ENCODE measurements around the gene MROH9. TPM values are rescaled to one million over a fixed set of nuclear protein-coding genes. Genes with fewer than 3 reads are reported as not detected.
"Not testable (repeated sequence)": the region's sequence is repeated elsewhere in the genome, so short reads cannot be mapped to it uniquely, and the experiment has no call there.

MROH9 gene
- total RNA-seq, 4 donors from 2014 or later, result 0.69 TPM; not detected in 3

DNA sequence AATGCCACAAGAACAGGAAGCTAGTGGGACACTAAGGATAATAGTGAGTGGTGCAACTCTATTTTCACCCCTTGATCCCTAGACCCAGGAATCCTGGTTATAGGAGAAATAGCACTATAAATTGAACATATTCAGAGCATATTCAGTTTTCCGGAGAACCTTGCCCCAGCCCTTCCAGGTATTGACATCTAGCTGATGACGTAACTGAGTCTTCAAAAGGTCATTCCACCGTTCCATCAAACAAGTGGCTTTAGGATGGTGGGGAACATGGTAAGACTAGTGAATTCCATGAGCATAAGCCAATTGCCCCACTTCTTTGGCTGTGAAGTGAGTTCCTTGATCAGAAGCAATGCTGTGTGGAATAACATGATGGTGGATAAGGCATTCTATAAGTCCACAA is 2.9 kb downstream of the MROH9 start:
- H3K27ac ChIP-seq, result no peak overlapping the region
- H3K4me1 ChIP-seq, result no peaks in the 10 kb centered on the region
- H3K4me3 ChIP-seq, result no peak overlapping the region
- intact Hi-C loops (cut with DNase I; ENCODE audit: low total_unique reads), result no loop called here
- no peaks in the 10 kb centered on the region for H3K36me3 ChIP-seq
- DNase-seq, result no peak
- no peaks in the 10 kb centered on the region for H3K9me3 ChIP-seq
- no peak for TF ChIP-seq POLR2A (IDR thresholded peaks at IDR 0.05)
- TF ChIP-seq, protein P1, sequence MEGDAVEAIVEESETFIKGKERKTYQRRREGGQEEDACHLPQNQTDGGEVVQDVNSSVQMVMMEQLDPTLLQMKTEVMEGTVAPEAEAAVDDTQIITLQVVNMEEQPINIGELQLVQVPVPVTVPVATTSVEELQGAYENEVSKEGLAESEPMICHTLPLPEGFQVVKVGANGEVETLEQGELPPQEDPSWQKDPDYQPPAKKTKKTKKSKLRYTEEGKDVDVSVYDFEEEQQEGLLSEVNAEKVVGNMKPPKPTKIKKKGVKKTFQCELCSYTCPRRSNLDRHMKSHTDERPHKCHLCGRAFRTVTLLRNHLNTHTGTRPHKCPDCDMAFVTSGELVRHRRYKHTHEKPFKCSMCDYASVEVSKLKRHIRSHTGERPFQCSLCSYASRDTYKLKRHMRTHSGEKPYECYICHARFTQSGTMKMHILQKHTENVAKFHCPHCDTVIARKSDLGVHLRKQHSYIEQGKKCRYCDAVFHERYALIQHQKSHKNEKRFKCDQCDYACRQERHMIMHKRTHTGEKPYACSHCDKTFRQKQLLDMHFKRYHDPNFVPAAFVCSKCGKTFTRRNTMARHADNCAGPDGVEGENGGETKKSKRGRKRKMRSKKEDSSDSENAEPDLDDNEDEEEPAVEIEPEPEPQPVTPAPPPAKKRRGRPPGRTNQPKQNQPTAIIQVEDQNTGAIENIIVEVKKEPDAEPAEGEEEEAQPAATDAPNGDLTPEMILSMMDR (IDR thresholded peaks at IDR 0.05), result no peak
- no peaks in the 10 kb centered on the region for H3K27me3 ChIP-seq

DNA sequence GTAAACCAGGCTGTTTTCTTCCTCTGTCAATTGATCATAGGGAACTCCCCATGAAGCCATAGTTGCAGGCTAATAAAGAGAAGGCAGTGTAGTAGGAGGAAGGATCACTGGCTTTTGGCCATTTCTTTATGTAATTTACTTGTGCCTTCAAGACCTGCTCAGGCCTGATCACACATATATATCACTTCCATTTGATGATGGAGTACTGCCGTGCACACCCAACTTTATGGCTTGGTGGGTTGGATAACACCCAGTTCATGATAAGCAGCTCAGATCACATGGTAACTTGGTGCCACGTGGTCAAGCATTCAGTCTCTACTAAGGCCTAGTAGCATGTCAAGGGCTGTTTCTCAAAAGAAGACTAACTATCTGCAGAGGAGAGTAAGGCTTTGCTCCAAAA is 4.1 kb downstream of the MROH9 start:
- no peak overlapping the region for H3K4me3 ChIP-seq
- H3K9me3 ChIP-seq, result no peaks in the 10 kb centered on the region
- H3K27ac ChIP-seq, result no peak overlapping the region
- no peaks in the 10 kb centered on the region for H3K27me3 ChIP-seq
- no peaks in the 10 kb centered on the region for H3K4me1 ChIP-seq
- DNase-seq, result no peak
- TF ChIP-seq, protein P1 (IDR thresholded peaks at IDR 0.05), result no peak
- intact Hi-C loops (cut with DNase I; ENCODE audit: low total_unique reads), result no loop called here
- H3K36me3 ChIP-seq, result no peaks in the 10 kb centered on the region

DNA sequence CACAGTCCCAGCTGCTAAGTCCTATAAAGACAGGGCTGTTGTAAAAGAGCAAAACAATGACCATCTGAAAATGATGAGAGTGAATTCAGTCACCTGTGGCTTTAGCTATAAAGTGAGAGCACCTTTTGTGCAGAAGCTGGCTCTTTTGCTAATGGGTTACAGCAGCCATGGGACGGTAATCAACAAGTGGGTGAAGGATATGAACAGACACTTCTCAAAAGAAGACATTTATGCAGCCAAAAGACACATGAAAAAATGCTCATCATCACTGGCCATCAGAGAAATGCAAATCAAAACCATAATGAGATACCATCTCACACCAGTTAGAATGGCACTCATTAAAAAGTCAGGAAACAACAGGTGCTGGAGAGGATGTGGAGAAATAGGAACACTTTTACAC is 16.4 kb downstream of the MROH9 start:
- H3K36me3 ChIP-seq; H3K27ac ChIP-seq; H3K4me1 ChIP-seq; DNase-seq; H3K4me3 ChIP-seq; intact Hi-C loops (cut with DNase I; ENCODE audit: low total_unique reads); H3K9me3 ChIP-seq; H3K27me3 ChIP-seq: not testable (repeated sequence)

DNA sequence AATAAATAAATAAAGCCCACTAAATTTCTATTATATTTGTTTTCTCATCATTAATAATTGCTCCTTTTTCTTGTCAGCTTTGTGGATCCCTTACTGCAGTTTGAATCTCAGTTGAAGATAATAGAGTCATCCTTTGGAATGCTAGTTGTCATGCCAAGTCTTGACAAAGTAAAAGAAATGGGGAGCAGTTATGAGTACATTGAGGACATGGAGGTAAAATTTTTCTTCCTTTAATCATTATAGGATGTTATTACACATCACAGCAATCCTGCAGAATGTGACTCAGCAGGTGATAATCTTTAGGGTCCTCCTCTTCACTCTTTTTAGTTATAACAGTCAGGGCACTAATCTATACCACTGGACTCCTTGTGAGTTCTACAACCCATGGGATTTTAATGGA is 24.1 kb downstream of the MROH9 start:
- no peak overlapping the region for H3K4me3 ChIP-seq
- H3K4me1 ChIP-seq, result no peaks in the 10 kb centered on the region
- DNase-seq, result no peak
- no peaks in the 10 kb centered on the region for H3K36me3 ChIP-seq
- H3K27me3 ChIP-seq, result no peaks in the 10 kb centered on the region
- no peaks in the 10 kb centered on the region for H3K9me3 ChIP-seq
- intact Hi-C loops (cut with DNase I; ENCODE audit: low total_unique reads), result no loop called here
- H3K27ac ChIP-seq, result no peak overlapping the region
- TF ChIP-seq POLR2A (IDR thresholded peaks at IDR 0.05), result no peak
- TF ChIP-seq, protein P1 (IDR thresholded peaks at IDR 0.05), result no peak

DNA sequence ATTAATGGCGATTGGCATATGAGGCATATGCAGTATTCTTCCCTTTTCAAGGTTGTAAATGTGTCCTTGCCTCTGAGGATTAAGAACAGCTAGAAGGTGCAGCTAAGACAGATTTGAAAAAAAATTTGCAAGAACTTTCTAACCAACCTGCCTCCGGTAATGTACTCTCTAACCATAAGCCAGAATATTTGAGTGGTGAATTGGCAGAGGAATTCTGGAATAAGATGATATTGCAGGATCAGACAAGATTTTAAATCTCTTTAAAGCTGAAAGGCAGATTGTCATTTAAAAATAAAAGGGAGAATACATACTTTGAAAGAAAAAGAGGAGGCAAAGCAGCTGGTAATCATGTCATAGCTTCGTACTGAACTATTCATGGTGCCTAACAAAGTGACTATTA is 29.2 kb downstream of the MROH9 start:
- intact Hi-C loops (cut with DNase I; ENCODE audit: low total_unique reads), result no loop called here
- DNase-seq, result no peak
- Histone ChIP-seq H3K27me3 (no peaks in the 10 kb centered on the region), H3K9me3 (no peaks in the 10 kb centered on the region), H3K36me3 (no peaks in the 10 kb centered on the region), H3K27ac (no peak overlapping the region), H3K4me1 (no peaks in the 10 kb centered on the region), H3K4me3 (no peak overlapping the region)
- TF ChIP-seq, protein P1 (IDR thresholded peaks at IDR 0.05), result no peak
- no peak for TF ChIP-seq POLR2A (IDR thresholded peaks at IDR 0.05)
